ENCODE results near the gene LTBR.
"Not testable (repeated sequence)": the region's sequence is repeated elsewhere in the genome, so short reads cannot be mapped to it uniquely, and the experiment has no call there.

LTBR gene

DNA sequence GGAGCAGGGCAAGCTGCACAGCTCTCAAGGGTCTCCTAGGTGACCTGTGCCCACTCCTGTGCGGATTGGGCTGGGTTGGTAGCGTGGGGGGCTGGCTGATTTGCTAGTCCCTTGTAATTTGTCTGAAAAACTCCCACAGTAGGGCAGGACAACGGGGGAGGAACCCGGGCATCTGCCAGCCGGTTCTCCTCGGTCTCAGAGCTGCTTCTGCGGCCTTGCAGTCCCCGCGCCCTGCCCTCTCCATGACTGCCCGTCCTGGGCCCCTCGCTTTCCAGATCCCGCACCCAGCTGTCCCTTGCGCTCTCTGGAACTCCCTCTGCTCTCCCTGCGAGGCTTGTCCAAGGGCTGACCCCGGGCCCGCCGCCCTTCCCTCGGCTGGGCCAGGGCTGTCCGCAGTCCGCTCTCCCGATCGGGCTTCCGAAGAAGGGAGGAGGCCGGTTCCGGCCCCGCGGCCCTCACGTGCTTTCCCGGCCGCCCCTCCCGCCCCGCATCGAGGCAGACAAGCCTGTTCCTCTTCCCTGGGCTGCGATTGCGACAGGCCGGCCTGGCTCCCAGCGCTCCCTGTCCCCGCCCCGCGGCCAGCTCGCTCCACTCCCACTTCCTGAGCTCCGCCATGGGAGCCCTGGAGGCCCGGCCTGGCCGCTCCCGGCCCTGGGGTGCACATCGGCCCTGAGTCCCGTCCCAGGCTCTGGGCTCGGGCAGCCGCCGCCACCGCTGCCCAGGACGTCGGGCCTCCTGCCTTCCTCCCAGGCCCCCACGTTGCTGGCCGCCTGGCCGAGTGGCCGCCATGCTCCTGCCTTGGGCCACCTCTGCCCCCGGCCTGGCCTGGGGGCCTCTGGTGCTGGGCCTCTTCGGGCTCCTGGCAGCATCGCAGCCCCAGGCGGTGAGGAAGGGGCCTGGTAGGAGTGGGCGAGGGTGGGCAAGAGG lies at the start of gene LTBR:
Gene LTBR, plus strand, starts transcription at position 591 of the 927 bp plus-strand sequence. Its CDS starts 197 bp downstream, at position 788.
- DNase-seq: peak; percentile 28 to 58

DNA sequence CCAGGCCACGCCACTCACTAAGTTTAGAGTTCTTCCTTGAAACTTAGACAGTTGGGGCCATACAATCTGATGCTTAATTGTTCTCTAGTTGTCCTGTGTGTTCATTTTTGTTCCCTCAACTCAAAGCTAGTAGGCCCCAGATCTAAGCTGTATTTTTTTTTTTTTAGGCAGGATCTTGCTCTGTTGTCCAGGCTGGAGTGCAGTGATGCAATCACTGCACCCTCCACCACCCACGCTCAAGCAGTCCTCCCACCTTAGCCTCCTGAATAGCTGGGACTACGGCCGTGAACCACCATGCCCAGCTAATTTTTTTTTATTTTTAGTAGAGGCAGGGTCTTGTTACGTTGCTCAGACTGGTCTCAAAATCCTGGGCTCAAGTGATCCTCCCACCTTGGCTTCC lies 49.6 kb upstream of the LTBR start:
- DNase-seq: no peak

DNA sequence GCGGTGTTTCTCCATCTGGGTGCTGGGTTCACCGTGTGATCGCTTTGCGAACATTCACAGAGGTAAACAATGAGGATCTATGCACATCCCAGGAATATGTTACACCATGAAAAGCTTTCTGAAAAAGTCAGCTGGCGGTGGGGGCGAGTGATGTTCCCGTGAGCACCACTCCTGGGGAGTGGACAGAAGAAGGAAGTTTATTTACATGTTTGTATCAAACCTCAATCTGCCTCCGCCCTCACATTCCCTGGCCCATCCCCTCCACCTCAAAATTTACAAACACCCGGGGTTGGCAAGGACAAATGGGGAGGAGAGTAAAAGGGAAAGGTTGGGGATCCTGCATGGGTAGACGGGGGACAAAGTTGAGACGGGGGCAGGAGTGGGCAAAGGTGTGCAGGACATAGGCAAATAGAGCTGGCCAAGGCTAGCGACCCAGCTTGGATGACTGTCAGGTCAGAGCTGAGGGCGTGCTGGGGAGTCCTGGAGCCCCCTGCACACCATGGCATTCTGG lies 49.0 kb upstream of the LTBR start:
- no peak for DNase-seq

DNA sequence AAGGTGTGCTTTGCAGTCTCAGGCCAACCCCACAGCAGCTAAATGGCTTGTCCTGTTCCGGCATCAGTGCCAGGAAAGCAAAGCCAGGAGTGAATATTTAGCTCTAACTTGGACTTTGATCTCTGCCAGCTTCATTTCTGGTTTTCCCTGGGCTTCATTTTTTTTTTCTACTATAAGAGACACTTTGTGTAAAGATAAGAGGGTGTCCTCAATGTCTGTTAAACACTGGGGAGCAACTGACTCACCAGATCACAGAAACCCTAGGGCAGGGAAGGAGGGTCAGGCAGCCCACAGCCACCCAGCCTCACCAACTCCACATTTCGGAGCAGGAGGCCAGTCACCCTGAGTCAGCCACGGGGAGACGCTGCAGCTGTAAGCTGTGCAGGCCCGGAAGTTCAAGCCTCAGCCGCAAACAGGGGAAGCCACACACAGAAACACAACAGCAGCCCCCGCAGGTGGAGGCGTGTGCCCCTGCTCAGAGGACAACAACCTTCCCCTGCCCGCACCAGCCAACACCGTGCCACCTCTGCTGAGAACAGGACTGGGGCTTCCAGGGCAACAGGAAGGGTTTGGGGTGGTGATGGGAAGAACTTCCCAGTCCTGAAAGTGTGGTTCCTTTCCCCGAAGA lies 48.4 kb upstream of the LTBR start:
- peak in 1 of 2 experiments; percentile 35 for DNase-seq

DNA sequence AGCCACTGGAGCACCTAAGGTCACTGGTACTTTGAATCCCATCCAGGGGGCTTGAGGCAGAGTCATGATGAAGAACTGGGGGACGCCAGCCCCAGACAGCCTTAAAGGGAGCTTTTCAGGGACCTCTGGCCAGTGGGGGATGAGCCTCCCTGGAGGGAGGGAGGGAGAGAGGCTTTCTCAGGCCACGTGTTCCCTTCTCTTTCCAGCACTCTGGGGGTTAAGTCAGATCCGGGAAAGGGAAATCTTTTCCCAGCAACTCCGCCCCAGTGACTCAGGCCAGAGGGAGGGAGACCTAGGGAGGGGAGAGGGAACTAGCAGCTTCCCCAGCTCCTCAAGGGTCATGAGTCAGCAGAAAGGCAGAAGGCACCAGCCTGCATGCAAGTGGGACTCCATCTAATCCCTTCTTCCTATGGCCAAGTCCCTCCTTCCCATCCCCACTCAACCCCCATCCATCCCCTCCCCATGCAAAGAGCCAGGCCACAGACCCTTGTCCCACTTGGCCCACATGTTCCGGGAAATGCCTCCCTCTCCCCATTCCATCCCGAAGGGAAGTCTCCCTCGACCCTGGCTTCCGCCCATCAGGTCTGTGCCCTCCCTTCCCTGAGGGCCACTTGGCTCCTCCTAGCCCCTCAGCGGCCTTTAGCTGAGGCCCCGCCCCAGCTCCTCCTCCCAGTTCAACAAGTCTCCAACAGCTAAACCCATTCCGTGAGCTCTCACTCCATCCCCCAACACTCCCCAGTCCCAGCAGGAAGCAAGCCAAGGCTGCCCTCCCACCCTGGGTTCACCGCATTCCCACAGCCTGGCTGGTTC lies 47.7 kb upstream of the LTBR start:
- DNase-seq: peak; percentile 83 to 91

DNA sequence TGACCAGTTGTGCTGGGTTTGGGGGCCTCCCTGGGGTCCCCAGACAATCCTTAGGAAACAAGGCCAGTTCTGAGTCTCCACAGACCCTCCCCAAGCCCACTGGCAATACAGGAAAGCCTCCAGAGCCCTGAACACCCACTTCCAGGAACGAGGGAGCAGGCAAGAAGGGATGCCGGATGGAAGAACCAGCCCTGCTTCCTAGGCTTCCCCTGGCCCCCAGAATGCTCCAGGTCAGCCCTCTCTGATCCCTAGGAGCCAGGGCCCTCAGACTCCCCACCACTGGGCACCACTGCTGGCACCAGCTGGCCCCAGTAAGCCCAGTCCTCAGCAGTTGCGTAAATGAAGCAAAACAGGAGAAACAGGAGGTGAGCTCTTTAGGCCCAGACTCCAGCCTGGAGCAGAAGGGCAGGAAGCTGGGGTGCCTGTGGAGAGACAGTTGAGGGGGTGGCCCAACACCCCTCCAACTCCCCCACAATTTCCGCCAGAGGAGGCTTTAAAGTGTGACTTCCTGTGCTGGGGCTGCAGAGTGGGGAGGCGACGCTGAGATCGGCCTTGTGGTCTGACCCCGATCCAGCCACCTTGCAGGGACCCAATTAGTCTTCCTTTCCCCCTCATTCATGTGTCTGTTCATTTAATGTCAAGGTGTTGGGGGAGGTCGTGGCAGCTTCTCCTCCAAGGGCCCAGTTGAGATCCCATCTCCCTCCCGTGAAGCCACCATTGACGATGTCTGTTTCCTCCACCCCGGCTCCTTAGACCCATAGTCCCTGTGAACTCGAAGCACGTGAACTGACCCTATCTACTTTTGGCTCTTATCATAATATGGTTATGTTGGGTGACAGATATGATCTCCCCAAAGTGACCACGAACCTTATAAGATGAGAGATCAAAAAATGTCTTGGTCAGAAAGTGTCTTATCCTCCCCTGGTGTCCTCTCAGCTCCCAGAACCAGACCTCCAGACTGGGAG lies 46.8 kb upstream of the LTBR start:
- DNase-seq: peak; percentile 89 to 92

DNA sequence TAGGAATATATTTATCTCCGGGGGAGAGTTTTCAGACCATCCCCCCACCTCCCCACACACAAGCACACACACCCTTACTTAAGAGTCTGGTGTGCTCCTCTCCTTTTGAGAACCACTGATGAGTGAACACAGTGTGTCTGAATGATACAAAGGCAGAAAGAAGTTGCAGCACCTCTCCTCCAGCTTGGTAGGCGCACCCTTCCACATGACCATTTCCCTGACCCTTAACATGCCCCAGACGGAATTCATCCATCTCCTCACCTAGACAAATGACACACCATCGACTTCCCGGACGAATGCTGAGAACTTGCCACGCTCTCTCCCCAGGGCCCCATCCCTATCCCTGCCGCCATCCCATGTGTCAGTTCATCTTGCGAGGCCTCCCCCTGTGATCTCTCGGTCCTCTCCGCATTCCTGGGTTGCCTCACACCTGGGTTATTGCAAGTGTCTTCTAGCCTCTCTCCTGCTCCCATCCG lies 46.0 kb upstream of the LTBR start:
- no peak for DNase-seq

DNA sequence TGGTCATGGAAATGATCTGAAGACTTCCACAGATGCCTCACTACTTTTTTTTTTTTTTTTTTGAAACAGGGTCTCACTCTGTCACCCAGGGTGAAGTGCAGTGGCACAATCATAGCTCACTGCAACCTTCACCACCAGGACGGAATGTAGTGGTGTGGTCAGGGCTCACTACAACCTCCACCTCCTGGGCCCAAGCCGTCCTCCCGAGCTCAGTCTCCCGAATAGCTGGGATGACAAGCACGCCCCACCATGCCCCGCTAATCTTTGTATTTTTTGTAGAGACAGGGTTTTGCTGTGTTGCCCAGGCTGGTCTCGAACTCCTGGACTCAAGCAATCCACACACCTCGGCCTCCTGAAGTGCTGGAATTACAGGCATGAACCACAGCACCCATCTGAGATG lies 45.4 kb upstream of the LTBR start:
- DNase-seq: not testable (repeated sequence)

DNA sequence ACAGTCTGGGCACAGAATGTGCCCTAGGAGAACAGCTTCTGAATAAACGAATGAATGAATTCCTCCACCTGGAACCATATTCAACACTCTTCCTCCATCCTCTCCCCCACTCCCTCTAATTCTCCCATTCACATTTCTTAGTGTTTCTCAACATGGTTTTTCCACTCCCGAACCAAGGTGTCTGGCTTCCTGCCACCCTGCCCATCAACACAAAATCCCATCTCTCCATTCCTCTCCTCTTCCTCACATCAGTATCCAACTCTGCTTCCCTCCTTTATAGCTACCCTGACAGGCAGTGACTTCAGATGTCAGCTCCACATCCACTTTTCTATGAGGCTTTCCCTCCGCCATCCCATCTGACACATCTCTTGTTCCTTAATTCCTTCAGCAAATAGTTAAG lies 45.0 kb upstream of the LTBR start:
- no peak for DNase-seq

DNA sequence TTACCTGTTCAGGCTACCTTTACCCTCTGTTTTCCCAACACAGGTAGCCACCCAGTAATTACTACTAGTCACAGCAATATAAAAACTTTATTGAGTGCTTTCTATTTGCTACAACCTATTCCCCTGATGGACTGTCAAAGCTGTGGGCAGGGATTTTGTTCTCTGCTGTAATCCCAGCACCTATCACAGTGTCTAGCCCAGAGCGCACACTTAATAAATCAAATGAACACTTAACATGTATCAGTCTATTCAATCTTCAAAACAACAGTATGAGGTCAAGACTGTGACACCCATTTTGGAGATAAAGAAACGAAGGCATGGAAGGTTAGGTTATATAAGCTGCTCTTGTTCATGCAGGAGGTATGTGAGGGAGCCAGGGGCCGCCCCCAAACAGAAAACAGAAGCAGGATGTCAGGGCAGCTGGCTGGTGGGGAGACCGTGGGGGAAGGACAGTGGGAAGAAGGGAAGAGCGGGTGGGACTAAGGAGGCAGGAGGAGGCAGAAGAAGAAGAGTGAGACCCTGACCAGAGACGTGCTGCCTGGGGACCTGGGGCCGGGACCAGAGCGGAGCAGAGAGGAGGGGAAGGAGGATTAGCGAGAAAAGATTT lies 43.8 kb upstream of the LTBR start:
- no peak for DNase-seq

DNA sequence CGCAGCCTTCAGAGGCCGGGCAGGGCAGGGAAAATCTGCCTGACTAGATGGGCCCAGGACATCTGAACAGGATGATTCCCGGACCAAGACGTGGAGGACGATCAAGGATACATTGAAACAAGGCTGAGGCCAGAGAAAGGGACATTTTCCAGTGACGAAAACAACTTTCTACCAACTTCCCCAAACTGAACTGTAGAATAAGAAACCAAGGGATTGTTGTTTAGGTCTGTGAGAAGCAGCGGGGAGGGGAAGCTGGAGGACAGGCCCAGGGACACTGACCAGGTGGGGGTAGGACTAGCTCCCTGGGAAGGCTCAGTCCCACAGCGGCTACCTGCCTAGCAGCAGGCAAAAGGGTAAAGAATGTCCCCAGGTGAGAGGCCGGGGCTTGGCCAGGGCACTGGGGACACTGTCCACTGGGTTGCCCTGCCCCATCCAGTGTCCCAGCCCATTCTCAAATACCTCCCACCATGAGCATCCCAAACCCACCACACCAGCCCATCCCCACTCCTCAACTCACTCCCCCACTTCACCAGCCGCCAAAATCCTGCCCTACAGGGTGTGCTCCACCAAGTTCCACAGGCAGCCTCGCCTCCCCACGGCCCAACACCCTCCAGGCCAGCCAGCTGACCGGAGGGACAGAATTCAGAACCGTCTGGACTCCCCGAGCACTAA lies 43.1 kb upstream of the LTBR start:
- DNase-seq: no peak

DNA sequence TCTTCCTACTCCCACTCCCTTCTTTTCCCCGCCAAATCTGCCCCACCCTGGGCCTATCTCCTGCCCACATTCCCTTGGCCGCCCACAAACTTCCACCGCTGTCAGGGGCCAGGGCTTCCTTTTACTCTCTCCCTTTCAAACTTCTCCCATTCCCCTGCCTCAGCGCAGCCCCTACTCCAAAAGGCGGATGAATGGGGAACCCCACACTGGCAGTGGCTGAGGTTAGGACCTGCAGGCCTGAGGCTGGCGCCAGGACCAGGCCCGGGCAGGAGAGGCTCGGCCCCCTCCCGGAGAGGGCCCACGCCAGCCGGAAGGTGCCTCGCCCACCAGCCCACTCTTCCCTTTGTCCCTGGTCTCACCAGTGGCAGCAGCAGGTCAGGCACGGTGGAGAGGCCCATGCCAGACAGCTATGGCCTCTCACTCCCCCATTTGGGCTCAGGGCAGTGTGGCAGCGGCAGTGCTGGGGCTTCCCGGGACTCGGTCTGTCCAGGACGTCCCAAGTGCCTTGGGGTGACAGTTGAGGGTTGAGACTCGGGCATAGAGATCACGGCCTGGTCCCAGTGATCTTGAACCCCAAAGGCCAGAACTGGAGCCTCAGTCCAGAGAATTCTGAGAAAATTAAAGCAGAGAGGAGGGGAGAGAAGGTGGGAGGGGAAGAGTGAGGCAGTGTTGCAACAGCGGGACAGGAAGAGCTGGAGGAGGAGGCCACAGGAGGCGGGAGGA lies 42.4 kb upstream of the LTBR start, which contains the start of gene TNFRSF1A:
Gene TNFRSF1A, minus strand, starts transcription at position 660 of the 723 bp plus-strand sequence. Its CDS starts 262 bp downstream, at position 398.
- DNase-seq: peak; percentile 87 to 89

DNA sequence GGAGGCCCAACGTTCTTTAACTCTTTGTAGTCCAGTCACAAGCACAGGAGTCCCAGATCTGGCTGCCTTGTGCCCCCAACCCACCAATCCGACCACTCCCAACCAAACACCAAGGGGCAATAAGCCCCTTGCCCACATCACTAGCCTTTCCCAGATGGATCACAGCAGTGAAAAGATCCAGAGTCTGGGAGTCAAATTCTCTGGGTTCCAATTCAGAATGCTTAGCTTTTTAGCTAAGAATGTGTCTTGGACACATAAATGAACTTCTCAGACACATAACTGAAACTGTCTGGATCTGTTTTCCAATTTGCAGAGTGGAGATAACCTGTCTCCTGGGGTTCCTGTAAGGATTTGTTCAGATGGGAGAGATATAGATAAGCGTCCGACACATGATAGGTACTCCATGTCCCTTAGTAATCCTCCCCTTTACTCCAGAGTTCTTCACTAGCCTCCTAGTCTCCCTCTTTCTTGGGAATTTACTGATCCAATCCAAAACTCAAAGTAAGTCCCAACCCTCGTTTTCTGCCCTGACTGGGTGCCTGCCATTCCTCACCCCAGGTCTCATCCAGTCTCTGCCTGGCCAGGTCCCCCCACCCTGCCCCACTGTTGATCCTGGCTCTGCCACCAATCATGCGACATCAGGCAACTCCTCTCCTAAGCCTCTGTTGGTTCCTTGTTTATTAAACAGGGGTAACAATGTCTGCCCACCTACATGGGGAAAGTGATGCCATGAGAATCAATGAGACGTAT lies 41.6 kb upstream of the LTBR start:
- DNase-seq: no peak

DNA sequence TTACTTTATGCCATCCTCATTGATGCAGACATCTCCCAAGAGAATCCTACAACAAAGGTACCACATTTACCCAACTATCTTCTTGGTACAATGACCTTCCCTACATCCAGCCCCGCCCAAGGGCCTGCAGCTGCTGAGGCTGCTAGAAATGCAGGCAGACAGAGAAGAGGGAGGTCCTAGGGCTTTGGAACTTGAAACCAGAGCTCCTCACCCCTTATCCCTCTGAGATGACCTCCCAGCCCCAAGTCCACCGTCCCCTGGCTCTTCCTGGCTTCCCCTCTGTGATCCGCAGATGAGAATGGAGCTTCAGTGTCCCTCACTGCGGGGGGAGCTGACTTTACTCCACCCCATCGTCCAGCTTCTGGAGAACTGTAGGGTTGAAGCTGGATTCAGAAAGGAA lies 40.4 kb upstream of the LTBR start:
- DNase-seq: no peak

DNA sequence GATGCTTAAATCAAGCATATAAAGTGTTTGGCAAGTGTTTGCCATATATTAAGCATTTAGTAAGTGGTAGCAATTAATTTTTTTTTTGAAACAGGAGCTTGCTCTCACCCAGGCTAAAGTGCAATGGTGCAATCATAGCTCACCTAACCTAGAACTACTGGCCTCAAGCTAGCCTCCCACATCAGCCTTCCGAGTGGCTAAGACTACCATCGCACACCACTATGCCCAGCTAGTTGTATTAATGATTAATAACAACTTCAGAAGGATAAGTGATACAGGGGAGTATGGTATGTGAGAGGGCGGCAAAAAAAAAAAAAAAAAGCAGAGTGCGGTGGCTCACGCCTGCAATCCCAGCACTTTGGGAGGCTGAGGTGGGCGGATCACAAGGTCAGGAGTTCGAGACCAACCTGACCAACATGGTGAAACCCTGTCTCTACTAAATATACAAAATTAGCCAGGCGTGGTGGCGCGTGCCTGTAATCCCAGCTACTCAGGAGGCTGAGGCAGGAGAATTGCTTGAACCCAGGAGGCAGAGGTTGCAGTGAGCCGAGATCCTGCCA lies 39.8 kb upstream of the LTBR start:
- not testable (repeated sequence) for DNase-seq

DNA sequence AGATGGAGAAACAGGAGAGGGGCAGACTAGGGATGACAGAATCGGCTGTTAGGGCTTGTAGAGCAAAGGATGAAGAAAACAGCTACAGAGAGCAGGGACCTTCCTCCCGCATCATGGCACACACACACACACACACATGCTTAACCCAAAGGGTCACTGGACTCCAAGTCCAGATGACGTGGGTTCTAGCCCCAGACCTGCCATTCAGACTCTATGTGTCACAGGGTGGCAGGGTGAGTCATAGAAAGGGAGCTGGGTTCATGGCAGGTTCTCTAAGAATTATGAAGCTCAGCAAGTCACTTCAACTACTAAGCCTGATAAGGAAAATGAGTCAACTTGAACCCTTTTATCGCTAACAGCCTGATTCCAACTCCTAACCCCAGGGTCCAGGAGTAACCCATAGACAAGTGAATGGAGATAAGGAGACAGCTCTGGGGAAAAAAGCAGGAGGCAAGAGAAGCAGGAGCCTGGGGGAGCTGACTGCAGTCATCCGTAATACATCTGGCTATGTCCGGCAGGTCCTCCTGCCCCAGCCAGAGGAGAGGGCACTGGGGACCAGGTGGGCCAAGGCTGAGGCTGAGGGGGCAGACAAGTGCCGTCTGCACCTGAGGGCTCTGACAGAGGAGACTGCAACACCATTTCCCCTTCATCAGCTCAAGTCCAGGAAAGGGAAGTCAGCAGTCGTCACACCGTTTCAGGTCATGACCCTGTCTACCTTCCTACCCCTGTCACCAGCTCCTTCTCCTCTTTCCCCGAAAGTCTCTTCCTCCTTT lies 38.5 kb upstream of the LTBR start:
- no peak for DNase-seq

DNA sequence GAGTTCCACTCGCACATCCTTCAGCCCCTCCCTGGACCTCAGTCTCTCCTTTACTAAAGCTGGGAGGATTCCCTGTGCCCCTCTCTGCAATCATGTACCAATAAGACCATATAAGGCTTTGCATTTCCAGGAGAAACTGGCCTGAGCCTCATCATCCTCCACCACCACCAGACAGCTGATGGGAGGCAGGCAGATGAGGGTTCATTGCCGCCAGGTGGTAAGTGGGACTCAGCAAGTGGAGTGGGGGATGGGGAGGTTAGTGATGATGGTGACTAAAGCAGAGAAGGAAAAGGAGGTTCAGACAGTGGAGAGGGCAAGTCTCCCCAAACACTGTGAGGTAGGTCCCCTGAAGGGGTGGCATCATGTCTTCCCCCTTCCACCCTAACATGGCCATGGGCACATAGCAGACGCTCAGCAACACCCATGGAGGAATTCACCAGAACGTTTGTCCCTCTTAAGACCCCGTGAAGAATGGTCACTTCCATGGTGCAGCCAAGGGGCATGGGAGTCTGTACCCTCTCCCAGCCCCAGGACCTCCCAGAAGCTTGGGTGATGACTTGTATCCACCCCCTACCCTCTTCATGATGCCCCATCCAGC lies 37.6 kb upstream of the LTBR start:
- no peak for DNase-seq

DNA sequence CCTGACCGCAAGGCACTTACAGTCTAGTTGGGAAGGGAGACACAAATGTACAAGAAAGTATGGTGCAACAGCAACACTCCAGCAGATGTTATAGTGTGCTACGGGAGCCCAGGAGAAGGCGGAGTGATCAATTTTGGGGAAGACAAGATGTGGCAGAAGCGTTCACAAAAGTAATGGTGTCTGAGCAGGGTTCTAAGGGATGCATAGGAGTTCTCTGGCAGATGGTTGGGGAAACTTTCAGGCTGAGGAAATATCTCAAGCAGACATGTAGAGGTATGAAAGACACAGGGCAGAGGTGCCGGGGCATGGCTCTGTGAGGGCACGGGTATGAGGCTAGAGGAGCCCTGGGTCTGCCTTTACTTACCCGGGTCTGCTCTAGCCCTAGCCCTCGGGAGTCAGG lies 37.0 kb upstream of the LTBR start:
- DNase-seq: no peak

Measured in Kasumi-1 (cell line).